Neuronal stem cell (in vitro differentiated cells): ENCODE data around the gene RPUSD1.
A peak's percentile ranks its signal among the peaks of the same experiment; 100 is the strongest.
"Not testable (repeated sequence)": the region's sequence is repeated elsewhere in the genome, so short reads cannot be mapped to it uniquely, and the experiment has no call there.

Experiments used
- DNase-seq: peaks from one replicate; pipeline ENCODE4 v3.0.0-alpha.2; 2013; ENCODE audit warnings: low spot score
- H2AFZ ChIP-seq: one replicate; pipeline ENCODE4 v1.6.1; 2013; ENCODE audit warnings: mild to moderate bottlenecking, low read length, inconsistent platforms
- H2AK5ac ChIP-seq: 2 replicates; pipeline ENCODE4 v1.6.1; 2013; ENCODE audit warnings: low read depth, mild to moderate bottlenecking, inconsistent platforms, low read length, moderate library complexity, mixed read lengths
- H2BK120ac ChIP-seq: 2 replicates; pipeline ENCODE4 v1.6.1; 2013; ENCODE audit warnings: low read depth, mild to moderate bottlenecking, inconsistent platforms, low read length, moderate library complexity, mixed read lengths
- H2BK12ac ChIP-seq: one replicate; pipeline ENCODE4 v1.6.1; 2013; ENCODE audit warnings: low read length, inconsistent platforms
- H2BK15ac ChIP-seq: 2 replicates; pipeline ENCODE4 v1.6.1; 2013; ENCODE audit warnings: mild to moderate bottlenecking, low read length, inconsistent platforms, mixed read lengths
- H2BK5ac ChIP-seq: one replicate; pipeline ENCODE4 v1.6.1; 2013; ENCODE audit warnings: inconsistent platforms, mild to moderate bottlenecking, low read length, moderate library complexity
- H3K14ac ChIP-seq: one replicate; pipeline ENCODE4 v1.6.1; 2013; ENCODE audit warnings: low read length, inconsistent platforms
- H3K18ac ChIP-seq: 2 replicates; pipeline ENCODE4 v1.6.1; 2013; ENCODE audit warnings: low read length, inconsistent platforms
- H3K23ac ChIP-seq: 2 replicates; pipeline ENCODE4 v1.6.1; 2013; ENCODE audit warnings: low read depth, mild to moderate bottlenecking, mixed read lengths, low read length, inconsistent platforms; ENCODE audit not compliant: poor library complexity
- H3K27ac ChIP-seq: replicated peaks from 3 replicates; pipeline ENCODE4 v1.5.1; 2013; ENCODE audit warnings: low read length, inconsistent platforms
- H3K27me3 ChIP-seq, 3 experiments: 2 replicates each; pipeline ENCODE4 v1.6.1; 2013; ENCODE audit warnings: low read length in 3 of 3, mild to moderate bottlenecking in 2 of 3, inconsistent platforms in 1 of 3, low read depth in 1 of 3, mixed read lengths in 1 of 3, moderate library complexity in 1 of 3; ENCODE audit not compliant: control insufficient read depth in 3 of 3, insufficient read depth in 3 of 3
- H3K36me3 ChIP-seq, 2 donors: replicated peaks in 1 of 2; 2 replicates each; pipeline ENCODE4 v1.6.1; 2013; ENCODE audit warnings: low read length in 2 of 2; ENCODE audit not compliant: control insufficient read depth in 2 of 2, insufficient read depth in 2 of 2
- H3K4ac ChIP-seq: 2 replicates; pipeline ENCODE4 v1.6.1; 2013; ENCODE audit warnings: inconsistent platforms, mild to moderate bottlenecking, low read length, moderate library complexity
- H3K4me1 ChIP-seq, 2 donors: 1 replicate in 1 of 2; 2 replicates in 1 of 2; pipeline ENCODE4 v1.6.1; 2013; ENCODE audit warnings: low read length in 2 of 2, low read depth in 1 of 2; ENCODE audit not compliant: control insufficient read depth in 2 of 2, insufficient read depth in 1 of 2
- H3K4me2 ChIP-seq: one replicate; pipeline ENCODE4 v1.6.1; 2013; ENCODE audit warnings: mild to moderate bottlenecking, low read length, inconsistent platforms; ENCODE audit not compliant: insufficient read depth, poor library complexity, severe bottlenecking
- H3K4me3 ChIP-seq, 2 donors: 2 replicates each; pipeline ENCODE4 v1.5.1; 2013; ENCODE audit warnings: low read length in 2 of 2, mild to moderate bottlenecking in 2 of 2, inconsistent platforms in 1 of 2, moderate library complexity in 1 of 2
- H3K79me1 ChIP-seq: one replicate; pipeline ENCODE4 v1.6.1; 2013; ENCODE audit warnings: low read depth, mild to moderate bottlenecking, inconsistent platforms, low read length, moderate library complexity
- H3K9ac ChIP-seq: one replicate; pipeline ENCODE4 v1.6.1; 2013; ENCODE audit warnings: mild to moderate bottlenecking, low read depth, low read length, inconsistent platforms; ENCODE audit not compliant: poor library complexity
- H3K9me3 ChIP-seq, 2 donors: replicated peaks in 1 of 2; 2 replicates each; pipeline versions ENCODE3 to v1.6.1; 2013; ENCODE audit warnings: low read length in 2 of 2, mild to moderate bottlenecking in 2 of 2, inconsistent platforms in 1 of 2, low read depth in 1 of 2, mixed read lengths in 1 of 2, moderate library complexity in 1 of 2; ENCODE audit not compliant: control insufficient read depth in 2 of 2, insufficient read depth in 1 of 2
- H4K8ac ChIP-seq: one replicate; pipeline ENCODE4 v1.6.1; 2013; ENCODE audit warnings: low read depth, mild to moderate bottlenecking, inconsistent platforms, low read length, moderate library complexity
- H4K91ac ChIP-seq: one replicate; pipeline ENCODE4 v1.6.1; 2013; ENCODE audit warnings: low read length, low read depth, mild to moderate bottlenecking, inconsistent platforms; ENCODE audit not compliant: poor library complexity
- WGBS, 2 donors: extraction: QIAGEN DNeasy Blood & Tissue Kit; methylation state at CpG; one replicate each; pipeline ENCODE4 v1.1.7; 2013; ENCODE audit warnings: missing lambda C conversion rate in 2 of 2, mixed read lengths in 1 of 2; ENCODE audit not compliant: insufficient read length in 2 of 2, insufficient replicate concordance in 1 of 2; ENCODE audit errors: extremely low coverage in 2 of 2; 5-methylcytosine and 5-hydroxymethylcytosine counted together

The RPUSD1 gene

DNA sequence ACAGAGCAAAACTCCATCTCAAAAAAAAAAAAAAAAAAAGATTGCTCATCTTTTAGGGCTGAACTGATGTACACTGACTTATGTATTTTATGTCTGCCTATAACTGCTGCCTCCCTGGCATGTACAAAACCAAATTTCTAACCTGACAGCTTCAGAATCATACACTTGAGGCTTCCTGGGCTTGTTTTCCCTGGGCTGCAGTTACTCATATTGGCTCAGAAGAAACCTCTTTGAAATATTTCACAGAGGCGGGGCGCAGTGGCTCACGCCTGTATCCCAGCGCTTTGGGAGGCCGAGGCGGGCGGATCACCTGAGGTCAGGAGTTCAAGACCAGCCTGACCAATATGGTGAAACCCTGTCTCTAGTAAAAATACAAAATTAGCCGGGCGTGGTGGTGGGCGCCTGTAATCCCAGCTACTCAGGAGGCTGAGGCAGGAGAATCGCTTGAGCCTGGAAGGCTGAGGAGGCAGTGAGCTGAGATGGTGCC is 34.0 kb downstream of the RPUSD1 start:
- H3K27ac ChIP-seq, H3K79me1 ChIP-seq, H3K18ac ChIP-seq, H2BK120ac ChIP-seq, H3K4ac ChIP-seq, H3K4me3 ChIP-seq, DNase-seq, H2BK15ac ChIP-seq, H3K27me3 ChIP-seq, H4K91ac ChIP-seq, H3K4me2 ChIP-seq, H4K8ac ChIP-seq, H2BK12ac ChIP-seq, H3K23ac ChIP-seq, H2AFZ ChIP-seq, H2BK5ac ChIP-seq, H3K14ac ChIP-seq, H3K9ac ChIP-seq, H3K36me3 ChIP-seq, H2AK5ac ChIP-seq: not testable (repeated sequence)
- WGBS, 2 donors: no CpG with 5 or more reads among the region's 11 CpGs
- H3K4me1 ChIP-seq: peaks cover 17 to 30% of the 10 kb centered on the region in 2 donors
- peaks cover 3 to 10% of the 10 kb centered on the region in 2 donors for H3K9me3 ChIP-seq

DNA sequence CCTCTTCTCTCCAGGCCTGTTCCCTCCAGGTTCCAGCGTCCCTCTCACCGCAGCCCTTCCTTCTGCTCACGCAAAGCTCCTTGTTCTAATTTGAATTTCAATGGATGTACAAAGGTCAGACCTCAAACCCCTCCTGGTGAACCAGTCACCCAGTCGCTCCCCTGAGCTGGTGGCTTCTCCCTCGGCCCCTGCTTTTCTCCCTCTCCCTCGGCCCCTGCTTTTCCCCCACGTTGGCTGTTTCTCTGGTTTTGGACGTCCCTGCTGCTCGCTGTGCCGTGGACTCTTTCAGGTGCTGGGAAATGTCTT is 36.2 kb downstream of the RPUSD1 start:
- Histone ChIP-seq H3K4me1 (peaks cover 17 to 27% of the 10 kb centered on the region in 2 donors), H4K8ac (no peak overlapping the region), H2AK5ac (peak overlapping the region; percentile 95), H2BK12ac (peak overlapping the region; percentile 95), H3K79me1 (peaks cover 3% of the 10 kb centered on the region), H3K9me3 (peaks cover 3 to 9% of the 10 kb centered on the region in 2 donors), H3K4me2 (peak overlapping the region; percentile 22), H3K14ac (peak overlapping the region; percentile 84), H2BK15ac (peak overlapping the region; percentile 52), H3K27ac (no peak overlapping the region), H3K27me3 (no peaks in the 10 kb centered on the region), H3K18ac (peak overlapping the region; percentile 98), H3K23ac (peak overlapping the region; percentile 32), H3K36me3 (no peaks in the 10 kb centered on the region), H3K4me3 (no peak overlapping the region), H3K9ac (no peak overlapping the region), H3K4ac (no peak overlapping the region), H2BK120ac (no peak overlapping the region), H2AFZ (peak overlapping the region; percentile 72), H2BK5ac (no peak overlapping the region), H4K91ac (no peak overlapping the region)
- DNase-seq: no peak
- WGBS, 2 donors: no CpG with 5 or more reads among the region's 10 CpGs

DNA sequence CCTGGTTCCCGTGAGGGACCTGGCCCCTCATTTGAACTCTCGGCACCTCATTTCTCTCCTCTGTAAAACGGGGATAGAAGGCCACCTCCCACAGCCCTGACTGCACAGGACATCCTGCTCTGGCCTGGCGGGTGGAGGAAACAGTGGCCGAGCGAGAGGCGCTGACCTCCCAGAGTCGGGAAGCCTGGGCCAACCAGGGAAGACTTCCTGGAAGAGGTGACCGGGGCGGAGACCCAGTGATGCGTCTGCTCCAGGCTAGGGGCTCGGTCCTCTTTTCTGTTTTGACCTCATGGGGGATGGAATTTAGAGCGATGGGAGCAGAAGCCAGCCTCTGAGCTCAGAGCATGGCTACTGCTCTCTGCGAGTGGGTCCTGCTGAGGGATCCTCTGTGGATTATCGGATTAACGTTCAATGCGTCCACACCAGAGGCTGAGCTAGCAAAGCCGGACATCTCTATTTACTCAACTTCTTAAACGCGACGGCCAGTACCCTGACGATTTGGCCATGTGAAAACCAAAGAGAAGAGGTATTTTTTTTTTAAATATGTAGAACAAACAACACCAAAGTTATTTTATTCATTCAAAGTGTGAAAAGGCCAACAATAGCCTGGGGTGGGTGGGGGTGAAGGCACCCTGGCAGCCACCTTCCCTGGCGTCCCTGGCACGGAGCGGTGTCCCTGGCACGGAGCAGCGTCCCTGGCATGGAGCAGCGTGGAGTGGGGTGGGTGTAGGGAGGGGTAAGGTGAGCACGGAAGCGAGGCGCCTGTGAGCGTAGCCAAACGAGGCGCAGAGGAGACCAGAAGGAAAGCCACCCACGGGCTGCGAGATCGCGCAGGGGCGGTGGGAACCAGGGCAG is 36.8 kb downstream of the RPUSD1 start:
- H2BK15ac ChIP-seq: peak overlapping the region; percentile 52
- peak overlapping the region; percentile 84 for H3K14ac ChIP-seq
- H2BK120ac ChIP-seq: no peak overlapping the region
- peak overlapping the region; percentile 98 for H3K18ac ChIP-seq
- H4K8ac ChIP-seq: no peak overlapping the region
- peaks cover 3% of the 10 kb centered on the region for H3K79me1 ChIP-seq
- WGBS, 2 donors: no CpG with 5 or more reads among the region's 39 CpGs
- H4K91ac ChIP-seq: no peak overlapping the region
- H3K27ac ChIP-seq: no peak overlapping the region
- H3K36me3 ChIP-seq: no peaks in the 10 kb centered on the region
- peak overlapping the region; percentile 95 for H2AK5ac ChIP-seq
- peak overlapping the region; percentile 95 for H2BK12ac ChIP-seq
- no peak overlapping the region for H3K9ac ChIP-seq
- H3K4me1 ChIP-seq: peaks cover 17 to 27% of the 10 kb centered on the region in 2 donors
- H3K4ac ChIP-seq: no peak overlapping the region
- no peak overlapping the region for H3K4me3 ChIP-seq
- peak overlapping the region; percentile 32 for H3K23ac ChIP-seq
- peaks cover 2 to 6% of the 10 kb centered on the region in 2 donors for H3K9me3 ChIP-seq
- H3K27me3 ChIP-seq: no peaks in the 10 kb centered on the region
- peak overlapping the region; percentile 72 for H2AFZ ChIP-seq
- DNase-seq: no peak
- peak overlapping the region; percentile 22 for H3K4me2 ChIP-seq
- H2BK5ac ChIP-seq: peak overlapping the region; percentile 19

DNA sequence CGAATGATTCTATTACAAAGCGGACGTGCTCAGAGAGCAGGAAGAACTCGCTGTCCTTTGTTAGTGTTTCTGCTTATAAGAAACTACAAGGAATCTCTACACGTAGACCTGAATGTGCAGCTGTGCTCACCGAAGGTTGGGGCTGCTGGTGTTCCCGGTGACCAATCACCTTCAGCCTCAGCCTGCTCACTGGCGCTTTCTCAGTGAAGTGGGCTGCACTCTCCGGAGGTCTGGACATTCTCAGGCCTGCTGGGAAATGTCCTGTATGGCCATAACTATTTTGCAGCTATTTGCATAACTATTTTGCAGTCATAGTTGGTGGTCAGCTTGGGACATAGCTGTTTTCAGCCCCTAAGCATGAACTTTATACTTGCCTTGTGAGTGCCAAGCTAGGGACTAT is 37.7 kb downstream of the RPUSD1 start:
- WGBS, 2 donors: no CpG with 5 or more reads among the region's 9 CpGs
- Histone ChIP-seq H4K8ac (no peak overlapping the region), H2AFZ (peak overlapping the region; percentile 55), H3K4me1 (peaks cover 17 to 27% of the 10 kb centered on the region in 2 donors), H2AK5ac (no peak overlapping the region), H3K23ac (no peak overlapping the region), H3K4me3 (peak overlapping the region in 1 of 2 donors; percentile 15), H3K4ac (no peak overlapping the region), H2BK120ac (no peak overlapping the region), H3K27me3 (no peaks in the 10 kb centered on the region), H2BK15ac (no peak overlapping the region), H3K79me1 (peaks cover 3% of the 10 kb centered on the region), H2BK12ac (no peak overlapping the region), H3K18ac (no peak overlapping the region), H3K36me3 (no peaks in the 10 kb centered on the region), H3K9ac (no peak overlapping the region), H3K27ac (no peak overlapping the region), H2BK5ac (peak overlapping the region; percentile 19), H3K9me3 (no peaks in the 10 kb centered on the region), H3K4me2 (no peak overlapping the region), H4K91ac (no peak overlapping the region), H3K14ac (no peak overlapping the region)
- no peak for DNase-seq
